GM19238 (cell line): ENCODE data around the gene ZBTB46.

Experiments used
- DNase-seq: peaks from one replicate; pipeline ENCODE4 v3.0.0; 2011; ENCODE audit warnings: low spot score; ENCODE audit not compliant: insufficient read length

Gene ZBTB46

GRCh38 chr20:63696306-63696627, 134.8 kb downstream of the ZBTB46 start:
- DNase-seq = no peak

GRCh38 chr20:63695424-63696305, 135.4 kb downstream of the ZBTB46 start:
- DNase-seq = no peak

- DNase-seq = no peak
Measured at GRCh38 chr20:63694584-63695423, 136.3 kb downstream of the ZBTB46 start.

- no peak for DNase-seq
Measured at GRCh38 chr20:63693733-63694583, 137.1 kb downstream of the ZBTB46 start.
